Right renal cortex interstitium (tissue), 3 donors: Measurements from ENCODE around the gene ZNF385D. TPM values are rescaled to one million over a fixed set of nuclear protein-coding genes. Genes with fewer than 3 reads are reported as not detected.

Source experiments
- DNase-seq, 3 donors: peaks; one replicate each; pipeline ENCODE4 v3.0.0-alpha.2; 2013; ENCODE audit warnings: low read depth in 3 of 3, low spot score in 2 of 3
- polyA plus RNA-seq, 3 donors: library from polyadenylated mRNA; unstranded; fragments of 120-200 nt; gene quantifications; one replicate each; pipeline ENCODE4 v1.2.1, GENCODE V29; 2013; ENCODE audit not compliant: insufficient read length in 3 of 3

The ZNF385D gene
- polyA plus RNA-seq, 3 donors, result 10.2 to 18.8 (median 16.3) TPM

DNA sequence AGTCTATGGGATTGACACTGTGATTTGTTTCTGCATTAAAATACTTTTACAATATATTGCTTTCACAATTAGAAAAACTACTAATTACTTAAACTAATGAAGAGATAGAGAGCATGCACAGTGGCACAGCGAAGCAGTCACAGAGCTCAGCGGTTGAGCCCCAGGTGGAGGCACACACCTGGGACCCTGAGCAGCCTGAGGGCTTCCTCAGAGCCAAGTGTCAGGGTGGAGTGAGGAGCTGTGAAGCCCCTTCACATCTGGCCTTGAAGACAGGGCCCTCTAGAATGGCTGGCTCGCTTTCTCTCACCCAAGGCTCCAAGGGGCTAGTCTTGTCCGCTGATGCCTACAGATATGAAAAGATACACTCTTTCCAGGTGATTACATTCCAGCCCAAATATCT lies 287.7 kb downstream of the ZNF385D start:
- no peak for DNase-seq

GRCh38 chr3:21462141-21462540 lies 288.9 kb downstream of the ZNF385D start:
- no peak for DNase-seq

DNA sequence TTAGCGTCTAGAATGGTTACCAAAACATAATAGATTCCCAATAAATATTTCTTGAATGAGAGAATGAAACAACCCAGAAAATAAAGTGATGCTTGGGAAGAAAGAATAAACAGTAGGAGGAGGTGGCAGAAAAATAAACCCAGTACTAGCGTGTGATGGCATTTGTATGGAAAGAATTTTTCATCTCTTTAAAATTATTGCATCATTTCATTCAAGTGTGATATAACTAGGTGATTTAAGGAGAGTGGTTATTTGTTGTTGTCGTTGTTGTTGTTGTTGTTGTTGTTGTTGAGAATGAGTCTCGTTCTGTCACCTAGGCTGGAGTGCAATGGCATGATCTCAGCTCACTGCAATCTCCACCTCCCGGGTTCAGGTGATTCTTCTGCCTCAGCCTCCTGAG lies 293.9 kb downstream of the ZNF385D start:
- no peak for DNase-seq

- DNase-seq, result no peak
Observed at GRCh38 chr3:21449738-21450137, 301.3 kb downstream of the ZNF385D start.

DNA sequence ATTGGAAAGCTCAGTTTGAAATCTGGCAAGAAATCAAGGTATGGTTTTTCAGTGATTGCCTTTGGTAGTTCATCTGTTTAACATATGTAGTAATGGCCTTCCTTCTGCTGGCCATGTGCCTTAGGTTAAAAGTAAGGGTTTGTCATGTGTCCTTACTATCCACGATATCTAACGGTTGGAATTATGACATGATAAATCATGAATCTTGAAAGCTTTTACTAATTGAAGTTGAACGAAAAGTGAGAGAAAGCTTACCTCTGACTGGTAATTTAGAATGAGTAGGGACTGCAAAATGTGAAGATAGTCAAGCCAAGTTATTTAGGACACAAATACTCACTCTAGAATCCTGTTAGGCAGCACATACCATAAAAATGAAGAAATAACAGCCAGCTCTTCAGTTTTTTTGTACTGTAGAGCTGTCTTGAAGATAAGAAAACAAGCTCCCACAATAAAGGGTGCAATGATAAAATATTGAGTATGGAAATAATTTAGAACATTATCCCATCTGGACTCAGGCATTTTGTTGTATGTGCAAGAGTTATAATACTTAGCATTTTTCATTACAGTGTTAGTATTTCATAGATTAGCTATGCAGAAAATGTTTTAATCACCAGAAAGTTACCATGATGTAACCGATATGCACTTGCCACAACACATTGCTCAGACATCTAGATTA lies 303.4 kb downstream of the ZNF385D start:
- no peak for DNase-seq

DNA sequence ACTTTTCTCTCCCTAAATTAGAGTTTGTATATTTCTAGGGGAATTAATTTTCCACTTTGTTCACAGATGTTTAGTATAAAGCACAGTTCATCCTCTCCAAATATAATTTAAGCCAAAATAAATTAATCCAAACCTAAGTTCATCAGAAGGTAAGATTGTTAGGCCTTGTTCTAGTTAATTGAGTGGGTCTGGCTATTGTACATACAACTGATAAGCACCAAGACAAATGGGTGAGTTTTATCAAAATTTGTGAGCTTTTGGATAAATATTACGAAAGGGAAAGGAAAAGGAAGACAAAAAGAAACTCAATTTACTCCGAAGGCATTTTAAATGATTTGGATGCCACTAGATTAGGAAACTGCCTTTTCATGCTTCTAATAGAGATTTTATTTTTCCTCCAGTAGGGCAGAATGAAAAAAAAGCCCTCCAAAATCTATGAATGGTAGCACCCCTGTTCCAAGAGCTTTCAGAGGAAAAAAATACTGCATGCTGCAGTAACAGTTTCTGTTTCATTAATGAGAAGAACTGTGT lies 304.0 kb downstream of the ZNF385D start:
- no peak for DNase-seq

GRCh38 chr3:21446027-21446426 lies 305.0 kb downstream of the ZNF385D start:
- DNase-seq, result no peak

- no peak for DNase-seq
Observed at GRCh38 chr3:21441821-21442220, 309.2 kb downstream of the ZNF385D start.

DNA sequence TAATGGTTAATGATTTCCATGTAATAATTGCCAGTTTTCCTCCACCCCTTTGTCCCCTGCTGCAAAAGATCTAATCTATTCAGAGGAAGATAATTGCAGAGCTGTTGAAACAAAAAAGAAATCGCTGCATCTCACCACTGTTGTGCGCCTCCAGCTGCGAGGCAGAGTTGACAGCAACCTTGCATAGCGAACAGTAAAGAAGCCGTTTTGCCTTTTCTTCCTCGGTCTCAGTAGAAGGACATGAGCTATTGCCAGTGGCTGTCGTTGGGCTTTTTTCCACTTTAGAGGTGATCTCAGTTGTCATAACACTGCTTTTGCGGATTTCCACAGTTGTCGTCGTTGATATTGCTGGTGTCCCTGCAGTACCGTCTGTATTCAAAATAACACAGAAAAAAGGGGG lies 314.2 kb downstream of the ZNF385D start:
- no peak for DNase-seq

- peak in 1 of 3 donors; percentile 5 for DNase-seq
Observed at GRCh38 chr3:21435871-21436270, 315.1 kb downstream of the ZNF385D start.

DNA sequence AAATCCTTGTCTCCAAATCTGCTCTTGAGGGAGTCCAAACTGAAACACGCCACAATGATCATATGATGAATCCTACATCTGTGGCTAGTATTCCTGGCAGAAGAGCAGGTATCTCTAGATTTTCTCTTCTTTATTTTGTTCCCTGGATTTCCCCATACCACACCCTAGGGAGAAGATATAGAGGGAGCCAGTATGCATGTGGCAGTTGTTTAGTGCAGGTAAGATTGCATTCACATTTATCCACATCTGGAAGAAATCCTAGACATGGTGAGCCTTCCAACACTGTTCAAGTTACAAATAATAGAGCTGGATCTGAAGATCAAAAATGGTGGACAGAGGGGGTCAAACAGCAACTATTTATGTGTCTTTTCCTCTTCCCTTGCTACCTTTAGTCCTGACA lies 316.7 kb downstream of the ZNF385D start:
- DNase-seq, result no peak

- DNase-seq, result no peak
Observed at GRCh38 chr3:21433751-21434150, 317.3 kb downstream of the ZNF385D start.

DNA sequence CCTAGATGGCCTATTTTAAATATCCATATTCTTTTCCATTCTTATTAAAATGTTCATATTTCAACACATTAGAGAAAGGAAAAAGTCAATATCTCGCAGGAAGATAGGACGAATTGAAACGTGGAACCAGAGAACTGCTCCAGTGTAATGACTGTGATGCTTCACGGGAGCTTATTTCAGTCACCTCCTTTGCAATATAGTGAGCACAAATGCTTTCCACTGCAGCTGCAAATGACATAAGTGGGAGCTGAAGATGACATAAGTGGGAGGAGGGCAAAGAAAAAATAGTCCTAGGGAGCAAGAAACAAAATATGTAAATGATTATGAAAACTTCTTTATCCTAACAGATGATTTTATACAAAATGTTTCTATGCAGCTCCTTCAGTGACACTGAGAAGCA lies 324.1 kb downstream of the ZNF385D start:
- no peak for DNase-seq

DNA sequence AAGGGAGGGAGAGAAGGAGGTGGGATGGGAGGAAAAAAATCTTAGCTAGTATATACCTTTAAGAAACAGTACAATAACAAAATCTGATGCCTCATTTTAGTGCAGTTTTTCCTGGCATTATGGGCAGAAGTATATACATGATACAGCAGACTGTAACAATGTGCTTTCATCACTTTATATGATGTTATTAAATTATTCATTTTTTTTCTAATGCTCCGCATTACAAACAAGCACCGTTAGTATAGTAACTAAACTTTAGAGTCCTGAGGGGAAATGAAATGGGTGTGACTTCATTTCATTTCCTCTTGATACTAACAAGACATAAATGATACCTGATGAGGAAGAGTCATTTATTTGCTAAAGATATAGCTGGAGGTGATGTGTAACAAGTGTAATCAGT lies 325.3 kb downstream of the ZNF385D start:
- DNase-seq, result no peak

DNA sequence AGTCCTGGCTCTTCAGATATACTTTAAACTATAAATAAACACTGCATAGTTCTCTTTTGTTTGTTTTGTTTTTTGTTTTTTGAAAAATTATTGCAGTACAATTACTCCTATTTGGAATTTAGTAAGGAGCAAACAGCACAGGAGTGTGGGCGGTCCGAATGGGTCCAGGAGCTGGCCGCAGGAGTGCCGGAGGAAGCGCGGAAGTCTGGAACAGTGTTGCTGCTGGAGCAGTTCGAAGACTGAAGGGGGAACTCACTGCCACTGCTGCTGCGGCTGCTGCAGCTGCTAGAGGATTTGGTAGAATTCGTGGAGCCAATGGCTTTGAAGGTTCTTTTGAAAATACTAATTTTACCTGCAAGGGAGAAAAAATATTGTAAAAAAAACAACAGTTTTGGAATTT lies 329.9 kb downstream of the ZNF385D start:
- no peak for DNase-seq

GRCh38 chr3:21417991-21418390 lies 333.0 kb downstream of the ZNF385D start:
- no peak for DNase-seq

DNA sequence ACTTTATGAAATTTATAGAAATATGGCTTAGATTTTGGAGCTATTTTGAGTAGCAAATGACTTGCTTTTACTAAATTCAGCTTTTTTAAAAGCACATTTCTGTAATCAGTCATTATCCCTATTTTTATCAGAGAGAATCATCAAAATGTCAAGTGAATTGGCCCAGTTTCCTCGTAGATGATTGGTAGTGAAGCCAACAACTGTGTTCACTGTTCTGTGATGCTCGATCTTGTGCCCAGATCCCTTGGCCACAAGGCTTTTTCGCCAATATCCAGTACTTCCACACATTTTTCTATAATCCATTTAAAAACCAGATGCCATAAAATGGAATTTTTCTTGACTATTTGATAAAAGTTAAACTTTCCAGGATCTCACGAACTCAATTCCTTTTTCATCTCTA lies 336.5 kb downstream of the ZNF385D start:
- DNase-seq, result no peak

DNA sequence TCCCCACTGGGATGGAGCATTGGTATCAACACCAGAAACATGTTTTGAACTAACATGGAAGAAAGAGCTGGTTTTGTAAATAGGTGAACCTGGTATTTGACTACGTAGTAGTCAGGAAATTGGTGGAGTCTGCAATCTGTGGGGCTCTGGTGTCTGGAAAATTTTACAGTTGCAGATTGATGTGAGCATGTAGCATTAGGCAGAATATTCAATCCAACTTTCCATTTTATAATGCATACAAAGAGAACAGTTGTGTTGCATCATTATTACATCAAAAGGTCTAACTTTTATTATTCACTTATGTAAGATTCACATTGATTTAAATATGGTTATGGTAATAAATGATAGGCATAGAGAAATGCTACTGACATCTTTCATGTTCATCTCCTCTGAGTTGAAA lies 340.0 kb downstream of the ZNF385D start:
- DNase-seq, result no peak

DNA sequence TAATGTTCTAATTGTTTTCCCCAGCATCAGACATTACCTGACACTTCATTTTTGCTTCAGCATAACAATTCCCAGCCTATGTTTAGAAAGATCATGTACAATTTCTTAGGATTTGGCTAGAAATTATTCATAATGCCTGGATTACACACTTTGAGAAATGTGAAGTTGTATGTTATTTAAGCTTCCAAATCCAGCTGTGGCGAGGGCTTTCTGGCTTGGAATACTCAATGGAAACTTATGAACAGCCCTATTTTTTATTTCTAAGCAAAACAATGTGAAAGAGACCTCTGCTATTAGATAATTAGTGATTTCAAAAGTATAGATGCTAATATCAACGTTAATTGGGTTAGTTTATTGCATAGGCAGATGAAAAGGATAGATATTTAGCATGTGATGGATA lies 341.6 kb downstream of the ZNF385D start:
- DNase-seq, result no peak

DNA sequence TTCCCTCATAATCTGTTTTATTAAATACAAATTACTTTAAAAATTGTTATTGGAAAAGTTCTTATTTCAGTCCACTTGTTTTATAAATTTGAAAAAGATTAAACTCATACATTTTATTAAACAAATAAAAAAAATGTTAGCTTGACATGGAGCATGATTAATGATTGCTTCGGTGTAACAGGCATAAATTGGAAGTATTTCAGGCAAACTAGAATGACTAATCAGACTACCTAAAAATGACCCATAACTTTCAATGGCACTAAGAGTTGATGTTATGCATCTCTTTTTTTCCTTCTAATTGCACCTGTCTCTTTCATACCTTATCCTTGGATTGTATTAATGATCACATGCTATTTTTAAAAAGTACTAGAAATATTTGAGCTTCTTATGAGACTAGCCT lies 343.3 kb downstream of the ZNF385D start:
- no peak for DNase-seq

GRCh38 chr3:21405671-21406667 lies 345.0 kb downstream of the ZNF385D start:
- no peak for DNase-seq

GRCh38 chr3:21398461-21398860 lies 352.5 kb downstream of the ZNF385D start:
- no peak for DNase-seq
